Stimulated activated CD4-positive, alpha-beta T cell treated with anti-CD3 and anti-CD28 coated beads, Interleukin-12 subunit alpha, Interleukin-12 subunit beta, amount 100 ng/mL, for 24 hours (primary cell): ENCODE measurements around the gene LRSAM1.

Experiments
- DNase-seq, 2 experiments: peaks; one replicate each; pipeline ENCODE4 v3.0.0-alpha.2; 2020; ENCODE audit warnings: low read depth in 2 of 2

Gene LRSAM1

GRCh38 chr9:127516835-127517607 is 65.7 kb downstream of the LRSAM1 start:
- no peak for DNase-seq

- DNase-seq = no peak
These were observed 66.3 kb downstream of the LRSAM1 start for GRCh38 chr9:127517620-127518019.

GRCh38 chr9:127518091-127518856 is 67.0 kb downstream of the LRSAM1 start:
- no peak for DNase-seq

- DNase-seq = peak in 1 of 2 experiments; percentile 12
These were observed 68.2 kb downstream of the LRSAM1 start for GRCh38 chr9:127519301-127520166.

GRCh38 chr9:127520941-127521918 is 69.9 kb downstream of the LRSAM1 start:
- DNase-seq = no peak

GRCh38 chr9:127521919-127522304 is 70.6 kb downstream of the LRSAM1 start:
- no peak for DNase-seq

GRCh38 chr9:127522727-127523126 is 71.4 kb downstream of the LRSAM1 start:
- DNase-seq = no peak

- no peak for DNase-seq
These were observed 72.1 kb downstream of the LRSAM1 start for GRCh38 chr9:127523312-127523851.

- no peak for DNase-seq
These were observed 73.1 kb downstream of the LRSAM1 start for GRCh38 chr9:127524373-127524772.

GRCh38 chr9:127525401-127526188 is 74.3 kb downstream of the LRSAM1 start:
- DNase-seq = no peak

GRCh38 chr9:127526655-127527559 is 75.6 kb downstream of the LRSAM1 start:
- DNase-seq = no peak

GRCh38 chr9:127527560-127528268 is 76.4 kb downstream of the LRSAM1 start:
- no peak for DNase-seq

- no peak for DNase-seq
These were observed 77.3 kb downstream of the LRSAM1 start for GRCh38 chr9:127528422-127529251.

- DNase-seq = no peak
These were observed 78.4 kb downstream of the LRSAM1 start for GRCh38 chr9:127529671-127530070.

- no peak for DNase-seq
These were observed 79.1 kb downstream of the LRSAM1 start for GRCh38 chr9:127530206-127530941.

GRCh38 chr9:127531676-127532075 is 80.4 kb downstream of the LRSAM1 start:
- DNase-seq = no peak
